A549 treated with Mapracorat at 1 μM for 4 hours (cell line): ENCODE results near the gene ME2. TPM values are rescaled to one million over a fixed set of nuclear protein-coding genes. Genes with fewer than 3 reads are reported as not detected.

ENCODE experiments used
- total RNA-seq: library from RNA; stranded (reverse); fragments of 200-300 nt; extraction: Qiagen RNA extraction; gene quantifications from 5 replicates; pipeline ENCODE4 v1.2.3, GENCODE V29; 2022

Gene ME2
- 30.8 to 37.0 TPM (median 34.6 TPM) in 5 replicates for total RNA-seq

GRCh38 chr18:50878345-50879301 is at the start of gene ME2:
Gene ME2, plus strand, starts transcription at chr18:50879118. Its CDS starts 16,703 bp downstream, at chr18:50895821.

DNA sequence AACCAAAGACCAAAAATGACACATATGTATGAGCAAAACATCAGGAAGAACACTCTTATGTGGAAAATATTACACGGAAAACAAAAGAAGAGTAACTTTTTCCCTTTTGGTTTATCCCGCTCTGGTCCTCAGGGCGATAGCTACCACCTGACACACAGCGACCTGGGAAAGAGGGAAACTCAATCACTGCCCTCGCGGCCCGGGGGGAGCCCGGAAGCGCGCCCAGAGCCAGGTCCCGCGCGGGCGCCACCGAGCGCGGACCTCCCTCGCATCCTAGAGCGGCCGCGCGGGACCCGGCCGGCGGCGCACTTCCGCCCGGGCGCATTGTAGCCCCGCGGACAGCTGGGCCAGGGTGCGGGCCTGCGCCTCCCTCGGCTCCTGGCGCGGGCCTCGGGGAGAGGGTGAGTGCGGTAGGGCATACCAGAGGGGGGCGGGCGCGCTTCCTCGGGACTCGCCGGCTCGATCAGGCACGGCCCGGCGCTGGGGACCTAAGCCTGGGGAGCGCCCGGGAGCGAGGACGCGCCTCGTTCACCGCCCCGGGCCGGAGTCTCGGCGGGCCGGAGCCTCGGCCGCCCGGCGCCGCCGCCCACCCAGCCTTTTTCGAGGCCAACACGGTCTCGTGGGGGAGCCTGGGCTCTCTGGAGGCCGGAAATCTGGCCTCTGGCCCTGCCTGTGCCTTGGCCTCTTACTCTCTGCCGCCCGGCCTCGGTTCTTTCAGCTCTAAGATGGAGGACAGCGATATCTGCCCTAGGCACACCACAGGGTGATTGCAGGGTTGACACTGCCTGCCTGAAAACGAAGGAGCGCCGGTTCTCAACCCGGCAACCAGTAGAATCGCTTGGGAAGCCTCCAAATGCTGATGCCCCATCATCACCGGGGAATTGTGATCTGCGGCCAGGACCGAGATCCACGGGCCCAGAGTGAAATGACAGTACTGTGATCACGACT is 89.1 kb downstream of the ME2 start, which contains the start of gene ELAC1:
TSS of gene ELAC1 (plus strand) at position 327 of the 948 bp plus-strand sequence. CDS start 6,365 bp downstream, outside the sequence.

Other genes starting within 250 kb of the ME2 start
- 0.02 to 0.32 TPM (median 0.26 TPM) in 5 replicates for gene MRO, start 59.1 kb upstream of the ME2 start, total RNA-seq
- 4.6 to 6.4 TPM (median 5.1 TPM) in 5 replicates for gene ELAC1, start 88.9 kb downstream of the ME2 start, total RNA-seq
- 45.5 to 62.4 TPM (median 54.5 TPM) in 5 replicates for gene SMAD4, start 151.1 kb downstream of the ME2 start, total RNA-seq